HepG2 (cell line): ENCODE data around the gene ZNF212. TPM values are rescaled to one million over a fixed set of nuclear protein-coding genes. Genes with fewer than 3 reads are reported as not detected.

ENCODE experiments used
- ATAC-seq: fragments of 200-7000 bp; cut with Tn5 transposase; 3 replicates; pipeline ENCODE4 v1.9.1; 2020; ENCODE audit warnings: mild to moderate bottlenecking, moderate library complexity
- BruUV-seq: library from RNA; stranded (reverse); fragments of 400-500 nt; replicated peaks from 2 replicates; lab custom pipeline; 2021; lab: Mats Ljungman, UMichigan
- CTCF ChIA-PET: fragments of 300-600 bp; formaldehyde crosslinking; extraction: SDS; loops from one replicate; lab custom pipeline; 2021; ENCODE audit warnings: low total read pairs, inconsistent platforms, low intra/inter-chr PET ratio; lab: Yijun Ruan, JAX
- POLR2A ChIA-PET: fragments of 350-600 bp; sonication (Branson Sonifier 250); formaldehyde crosslinking; loops from one replicate; lab custom pipeline; 2020; ENCODE audit warnings: antibody characterized with exemption, inconsistent platforms; lab: Yijun Ruan, JAX
- DNase-seq: peaks from one replicate; pipeline ENCODE4 v3.0.0-alpha.2; 2015; ENCODE audit warnings: low spot score
- FAIRE-seq: peaks from 3 replicates; lab custom pipeline; 2011; peaks lifted over from hg19 to GRCh38; lab: Jason Lieb, UNC
- H2AFZ ChIP-seq: one replicate; pipeline ENCODE4 v1.6.1; 2011; ENCODE audit warnings: low read length, inconsistent platforms
- H3K27ac ChIP-seq: fragments of 300-600 bp; 3 replicates; pipeline ENCODE4 v1.8.0; 2011; ENCODE audit warnings: mixed run types, mild to moderate bottlenecking, mixed read lengths, low read length, inconsistent platforms; ENCODE audit not compliant: insufficient read depth; ENCODE audit errors: extremely low read length
- H3K27me3 ChIP-seq, 2 experiments: fragments of 200-600 bp in 1 of 2; 2 replicates in 1 of 2; 3 replicates in 1 of 2; pipeline versions ENCODE4 v1.6.0 to v1.8.0; 2011; ENCODE audit warnings: low read length in 2 of 2, mild to moderate bottlenecking in 2 of 2, moderate library complexity in 2 of 2, inconsistent platforms in 1 of 2; ENCODE audit not compliant: insufficient read depth in 2 of 2, control insufficient read depth in 1 of 2
- H3K36me3 ChIP-seq, 2 experiments: fragments of 200-600 bp in 1 of 2; replicated peaks in 1 of 2; 2 replicates in 1 of 2; 3 replicates in 1 of 2; pipeline versions ENCODE4 v1.5.1 to v1.8.0; 2011; ENCODE audit warnings: low read length in 2 of 2, inconsistent platforms in 1 of 2; ENCODE audit not compliant: insufficient read depth in 2 of 2, control insufficient read depth in 1 of 2
- H3K4me1 ChIP-seq: 2 replicates; pipeline ENCODE4 v1.5.1; 2012; ENCODE audit warnings: low read length, inconsistent platforms; ENCODE audit not compliant: insufficient read depth
- H3K4me2 ChIP-seq: 2 replicates; pipeline ENCODE4 v1.6.0; 2011; ENCODE audit warnings: low read depth, low read length, inconsistent platforms
- H3K4me3 ChIP-seq, 3 experiments: fragments of 200-600 bp in 1 of 3; sonication (generic), shearing (Covaris generic) in 1 of 3; replicated peaks in 1 of 3; 2 replicates each; pipeline ENCODE4 v1.5.1; 2011 to 2016; ENCODE audit warnings: low read length in 3 of 3, inconsistent platforms in 2 of 3, low read depth in 2 of 3, mild to moderate bottlenecking in 2 of 3, control low read depth in 1 of 3, mixed read lengths in 1 of 3; ENCODE audit not compliant: insufficient read depth in 1 of 3
- H3K79me2 ChIP-seq: one replicate; pipeline ENCODE4 v1.6.1; 2011; ENCODE audit warnings: low read length, inconsistent platforms; ENCODE audit not compliant: insufficient read depth
- H3K9ac ChIP-seq: 2 replicates; pipeline ENCODE4 v1.6.0; 2011; ENCODE audit warnings: mild to moderate bottlenecking, low read depth, low read length, inconsistent platforms; ENCODE audit not compliant: insufficient read depth
- H3K9me3 ChIP-seq: 2 replicates; pipeline ENCODE4 v1.5.1; 2012; ENCODE audit warnings: mild to moderate bottlenecking, low read length
- H4K20me1 ChIP-seq: 2 replicates; pipeline ENCODE4 v1.6.0; 2011; ENCODE audit warnings: inconsistent platforms, mild to moderate bottlenecking, low read length, moderate library complexity; ENCODE audit not compliant: insufficient read depth
- BATF2 ChIP-seq: sonication (generic); formaldehyde crosslinking; IDR thresholded peaks from 2 replicates; pipeline ENCODE4 v1.8.0; 2022; ENCODE audit warnings: mild to moderate bottlenecking, missing genetic modification reagents, moderate library complexity
- HDAC2 ChIP-seq: sonication (generic); formaldehyde crosslinking; IDR thresholded peaks from 2 replicates; pipeline ENCODE4 v1.4.0; 2020; ENCODE audit warnings: missing genetic modification reagents
- HOXD1 ChIP-seq: sonication (generic); formaldehyde crosslinking; IDR thresholded peaks from 2 replicates; pipeline ENCODE4 v1.5.0; 2020; ENCODE audit warnings: missing genetic modification reagents
- RELA ChIP-seq: sonication (generic); formaldehyde crosslinking; IDR thresholded peaks from 2 replicates; pipeline ENCODE4 v1.4.0; 2020; ENCODE audit warnings: missing genetic modification reagents
- SCMH1 ChIP-seq: sonication (generic); formaldehyde crosslinking; IDR thresholded peaks from 2 replicates; pipeline ENCODE4 v1.9.0; 2021; ENCODE audit warnings: missing genetic modification reagents, mild to moderate bottlenecking, borderline replicate concordance
- THYN1 ChIP-seq: sonication (generic); formaldehyde crosslinking; IDR thresholded peaks from 2 replicates; pipeline ENCODE4 v1.8.1; 2023; ENCODE audit warnings: low read depth, mild to moderate bottlenecking, moderate library complexity, missing genetic modification reagents, borderline replicate concordance
- ZBTB7B ChIP-seq: sonication (generic); formaldehyde crosslinking; IDR thresholded peaks from 2 replicates; pipeline ENCODE4 v1.4.0; 2020; ENCODE audit warnings: missing genetic modification reagents
- ZFAT ChIP-seq: sonication (generic); formaldehyde crosslinking; conservative IDR thresholded peaks from 2 replicates; pipeline ENCODE4 v1.8.1; 2023; ENCODE audit warnings: missing genetic modification reagents, inconsistent platforms
- ZNF496 ChIP-seq: sonication (generic); formaldehyde crosslinking; IDR thresholded peaks from 2 replicates; pipeline ENCODE4 v1.8.1; 2023; ENCODE audit warnings: mild to moderate bottlenecking, moderate library complexity, missing genetic modification reagents; ENCODE audit not compliant: insufficient replicate concordance
- ZNF761 ChIP-seq: sonication (generic); formaldehyde crosslinking; conservative IDR thresholded peaks from 2 replicates; pipeline ENCODE4 v1.4.0; 2020; ENCODE audit warnings: mild to moderate bottlenecking, missing genetic modification reagents
- ZNF841 ChIP-seq: sonication (generic); formaldehyde crosslinking; IDR thresholded peaks from 2 replicates; pipeline ENCODE4 v1.8.1; 2023; ENCODE audit warnings: missing genetic modification reagents, borderline replicate concordance
- ZSCAN9 ChIP-seq: IDR thresholded peaks from 2 replicates; pipeline ENCODE4 v1.6.1; 2016; ENCODE audit warnings: borderline replicate concordance
- WGBS: methylation state at CpG from one replicate; pipeline ENCODE4 v1.1.6; 2017; ENCODE audit warnings: low lambda C conversion rate; 5-methylcytosine and 5-hydroxymethylcytosine counted together
- in situ Hi-C: cut with HindIII; loops from 2 replicates; pipeline ENCODE4 v1.10.0; 2017; ENCODE audit warnings: low pct_unique_long_range_greater_than_20kb; ENCODE audit not compliant: extremely low pct_ligation_motif_present
- intact Hi-C: fragments of 100-400 bp; cut with micrococcal nuclease; formaldehyde crosslinking; loops from one replicate; pipeline ENCODE4 v1.10.0; 2022; ENCODE audit not compliant: unreplicated experiment
- polyA plus RNA-seq, 8 experiments: library from polyadenylated mRNA; depleted of rRNA in 3 of 8; stranded (reverse) in 7 of 8; unstranded in 1 of 8; fragments of >200 nt; fragmentation: Illumina TruSeq in 4 of 8; extraction: Trizol in 4 of 8; gene quantifications; 2 replicates each; pipeline versions ENCODE4 v1.2.1 to v1.2.3, GENCODE V29; 2011 to 2016; ENCODE audit warnings: low read depth in 4 of 8, missing spikeins in 1 of 8, mixed read lengths in 1 of 8; ENCODE audit not compliant: insufficient read depth in 1 of 8
- total RNA-seq, 5 experiments: library from RNA; depleted of rRNA; stranded (reverse); fragments of >200 nt; fragmentation: Illumina TruSeq; extraction: Trizol; gene quantifications; 2 replicates each; pipeline ENCODE4 v1.2.3, GENCODE V29; 2016; ENCODE audit warnings: low read depth in 1 of 5
- TF ChIP-seq, protein P1 (sequence below): sonication (generic); formaldehyde crosslinking; IDR thresholded peaks from 2 replicates; pipeline ENCODE4 v1.8.1; 2022; ENCODE audit warnings: low read depth, mild to moderate bottlenecking, missing genetic modification reagents
- TF ChIP-seq, protein P2 (sequence below): sonication (generic); formaldehyde crosslinking; IDR thresholded peaks from 2 replicates; pipeline ENCODE4 v1.5.0; 2020; ENCODE audit warnings: mild to moderate bottlenecking, missing genetic modification reagents, borderline replicate concordance

The ZNF212 gene
- total and polyA plus RNA-seq, 2 of the 13 experiments (the other 11 are each of a cell fraction or from before 2014, with no cell fraction given): 2.6 to 3.8 TPM

DNA sequence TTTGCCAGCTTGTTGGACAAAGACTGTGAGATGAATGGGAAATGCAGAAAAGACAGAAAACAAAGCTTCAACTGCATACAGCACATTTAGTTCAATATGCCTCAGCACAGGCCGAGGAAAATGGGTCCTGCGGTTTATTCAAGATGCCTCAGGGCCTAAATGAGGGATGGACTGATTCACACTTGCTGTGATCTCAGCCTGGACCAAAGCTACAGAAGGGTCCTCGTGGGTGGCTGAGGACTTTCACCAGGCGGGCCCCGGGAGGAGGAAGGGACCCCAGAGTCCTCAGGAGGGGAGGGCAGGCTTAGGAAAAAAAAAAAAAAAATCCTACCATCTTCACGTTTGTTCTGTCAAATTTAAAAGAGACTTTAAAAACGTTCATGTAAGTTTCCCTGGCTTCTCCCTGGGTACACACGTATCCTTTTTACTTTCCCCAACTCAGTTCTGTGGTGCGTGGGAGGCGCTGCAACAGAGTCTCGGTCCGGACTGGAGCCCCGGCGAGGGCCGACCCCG, 21.9 kb downstream of the ZNF212 start (continued):
- TF ChIP-seq, protein P1, sequence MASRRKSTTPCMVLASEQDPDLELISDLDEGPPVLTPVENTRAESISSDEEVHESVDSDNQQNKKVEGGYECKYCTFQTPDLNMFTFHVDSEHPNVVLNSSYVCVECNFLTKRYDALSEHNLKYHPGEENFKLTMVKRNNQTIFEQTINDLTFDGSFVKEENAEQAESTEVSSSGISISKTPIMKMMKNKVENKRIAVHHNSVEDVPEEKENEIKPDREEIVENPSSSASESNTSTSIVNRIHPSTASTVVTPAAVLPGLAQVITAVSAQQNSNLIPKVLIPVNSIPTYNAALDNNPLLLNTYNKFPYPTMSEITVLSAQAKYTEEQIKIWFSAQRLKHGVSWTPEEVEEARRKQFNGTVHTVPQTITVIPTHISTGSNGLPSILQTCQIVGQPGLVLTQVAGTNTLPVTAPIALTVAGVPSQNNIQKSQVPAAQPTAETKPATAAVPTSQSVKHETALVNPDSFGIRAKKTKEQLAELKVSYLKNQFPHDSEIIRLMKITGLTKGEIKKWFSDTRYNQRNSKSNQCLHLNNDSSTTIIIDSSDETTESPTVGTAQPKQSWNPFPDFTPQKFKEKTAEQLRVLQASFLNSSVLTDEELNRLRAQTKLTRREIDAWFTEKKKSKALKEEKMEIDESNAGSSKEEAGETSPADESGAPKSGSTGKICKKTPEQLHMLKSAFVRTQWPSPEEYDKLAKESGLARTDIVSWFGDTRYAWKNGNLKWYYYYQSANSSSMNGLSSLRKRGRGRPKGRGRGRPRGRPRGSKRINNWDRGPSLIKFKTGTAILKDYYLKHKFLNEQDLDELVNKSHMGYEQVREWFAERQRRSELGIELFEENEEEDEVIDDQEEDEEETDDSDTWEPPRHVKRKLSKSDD (CRISPR knock-in tag): no peak
- no peak for TF ChIP-seq ZNF761 (CRISPR knock-in tag)
- TF ChIP-seq ZFAT (CRISPR knock-in tag): no peak
- TF ChIP-seq ZNF496: no peak
- TF ChIP-seq BATF2 (CRISPR knock-in tag): no peak
- TF ChIP-seq SCMH1: no peak
- peak; percentile 6; the same call in 1 of the 2 replicates for TF ChIP-seq HDAC2 (CRISPR knock-in tag)

GRCh38 chr7:149261829-149262617, 22.6 kb downstream of the ZNF212 start, which contains the start of gene ZNF783:
Gene ZNF783 (plus strand): TSS chr7:149262196. CDS start chr7:149262334, 138 bp downstream.
- DNase-seq (peak; percentile 70), ATAC-seq (peak; percentile 95), FAIRE-seq (no peak)
- CTCF ChIA-PET: interaction anchor here (0.7 to 1.9 kb wide), 2 partner anchors 24 to 160 kb away, joined by 3 to 8 read pairs; no protein-coding TSS in a partner anchor
- no peaks in the 10 kb centered on the region for H3K79me2 ChIP-seq
- POLR2A ChIA-PET: interaction anchor here (0.9 to 1.8 kb wide), 8 partner anchors 11 to 362 kb away, joined by 3 to 16 read pairs (median 4); partner anchors contain the start of genes ZNF282, ZNF398 and ZNF777
- H4K20me1 ChIP-seq: no peaks in the 10 kb centered on the region
- peak within 1 kb of the TSS; percentile 96 for H3K4me2 ChIP-seq
- intact Hi-C loops (no loop called here), in situ Hi-C loops (no loop called here)
- H3K36me3 ChIP-seq: peaks cover 4 to 5% of the 10 kb centered on the region in 2 experiments; a peak in 3 of 5 replicates
- peak within 1 kb of the TSS; percentile 58 to 73 (median 69); a peak in 5 of 6 replicates for H3K4me3 ChIP-seq
- under 1% methylated on average over 14 of the region's 115 CpGs for WGBS
- H3K9me3 ChIP-seq: no peaks in the 10 kb centered on the region
- no peak within 1 kb of the TSS for H2AFZ ChIP-seq
- no peaks in the 10 kb centered on the region for H3K27me3 ChIP-seq
- peaks cover 17% of the 10 kb centered on the region for H3K4me1 ChIP-seq
- H3K9ac ChIP-seq: peak within 1 kb of the TSS; percentile 86
- H3K27ac ChIP-seq: peak within 1 kb of the TSS; percentile 48
- BruUV-seq: TSS peak; percentile 49
- TF ChIP-seq THYN1 (CRISPR knock-in tag) (no peak), HOXD1 (no peak; the same call in 1 of the 2 replicates), ZSCAN9 (CRISPR knock-in tag) (0 out of 2 replicates have a peak, but pooled peaks have one; percentile 30), ZBTB7B (CRISPR knock-in tag) (peak; percentile 26; the same call in 1 of the 2 replicates), RELA (CRISPR knock-in tag) (no peak), ZNF841 (CRISPR knock-in tag) (peak; percentile 95)
- TF ChIP-seq, protein P2, sequence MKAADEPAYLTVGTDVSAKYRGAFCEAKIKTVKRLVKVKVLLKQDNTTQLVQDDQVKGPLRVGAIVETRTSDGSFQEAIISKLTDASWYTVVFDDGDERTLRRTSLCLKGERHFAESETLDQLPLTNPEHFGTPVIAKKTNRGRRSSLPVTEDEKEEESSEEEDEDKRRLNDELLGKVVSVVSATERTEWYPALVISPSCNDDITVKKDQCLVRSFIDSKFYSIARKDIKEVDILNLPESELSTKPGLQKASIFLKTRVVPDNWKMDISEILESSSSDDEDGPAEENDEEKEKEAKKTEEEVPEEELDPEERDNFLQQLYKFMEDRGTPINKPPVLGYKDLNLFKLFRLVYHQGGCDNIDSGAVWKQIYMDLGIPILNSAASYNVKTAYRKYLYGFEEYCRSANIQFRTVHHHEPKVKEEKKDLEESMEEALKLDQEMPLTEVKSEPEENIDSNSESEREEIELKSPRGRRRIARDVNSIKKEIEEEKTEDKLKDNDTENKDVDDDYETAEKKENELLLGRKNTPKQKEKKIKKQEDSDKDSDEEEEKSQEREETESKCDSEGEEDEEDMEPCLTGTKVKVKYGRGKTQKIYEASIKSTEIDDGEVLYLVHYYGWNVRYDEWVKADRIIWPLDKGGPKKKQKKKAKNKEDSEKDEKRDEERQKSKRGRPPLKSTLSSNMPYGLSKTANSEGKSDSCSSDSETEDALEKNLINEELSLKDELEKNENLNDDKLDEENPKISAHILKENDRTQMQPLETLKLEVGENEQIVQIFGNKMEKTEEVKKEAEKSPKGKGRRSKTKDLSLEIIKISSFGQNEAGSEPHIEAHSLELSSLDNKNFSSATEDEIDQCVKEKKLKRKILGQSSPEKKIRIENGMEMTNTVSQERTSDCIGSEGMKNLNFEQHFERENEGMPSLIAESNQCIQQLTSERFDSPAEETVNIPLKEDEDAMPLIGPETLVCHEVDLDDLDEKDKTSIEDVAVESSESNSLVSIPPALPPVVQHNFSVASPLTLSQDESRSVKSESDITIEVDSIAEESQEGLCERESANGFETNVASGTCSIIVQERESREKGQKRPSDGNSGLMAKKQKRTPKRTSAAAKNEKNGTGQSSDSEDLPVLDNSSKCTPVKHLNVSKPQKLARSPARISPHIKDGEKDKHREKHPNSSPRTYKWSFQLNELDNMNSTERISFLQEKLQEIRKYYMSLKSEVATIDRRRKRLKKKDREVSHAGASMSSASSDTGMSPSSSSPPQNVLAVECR (CRISPR knock-in tag): peak; percentile 53; the same call in 1 of the 2 replicates
